HL-60 (cell line): ENCODE data around the gene PSMD1.

Experiments
- DNase-seq, 2 experiments: peaks; one replicate each; pipeline ENCODE4 v3.0.0-alpha.2; 2010 to 2020; ENCODE audit warnings: low read depth in 1 of 2, low spot score in 1 of 2
- H3K27ac ChIP-seq: fragments of 250-450 bp; sonication (Bioruptor Pico); replicated peaks from 2 replicates; pipeline ENCODE4 v1.5.1; 2020; ENCODE audit warnings: mild to moderate bottlenecking, moderate library complexity
- H3K27me3 ChIP-seq: fragments of 250-450 bp; sonication (Bioruptor Pico); 2 replicates; pipeline ENCODE4 v1.5.1; 2021; ENCODE audit warnings: mild to moderate bottlenecking, moderate library complexity; ENCODE audit not compliant: insufficient read depth, poor library complexity, severe bottlenecking
- H3K4me3 ChIP-seq: replicated peaks from 2 replicates; pipeline ENCODE4 v1.5.1; 2011; ENCODE audit warnings: mild to moderate bottlenecking, control low read depth, low read length; ENCODE audit not compliant: insufficient read depth
- CTCF ChIP-seq: IDR thresholded peaks from one replicate; pipeline ENCODE4 v1.5.1; 2011; ENCODE audit warnings: low read length, control low read depth, inconsistent platforms; ENCODE audit not compliant: insufficient read depth
- GABPA ChIP-seq: IDR thresholded peaks from 2 replicates; pipeline ENCODE4 v1.6.1; 2012; ENCODE audit warnings: low read depth
- POLR2AphosphoS5 ChIP-seq: IDR thresholded peaks from 2 replicates; pipeline ENCODE4 v1.6.1; 2012; ENCODE audit warnings: low read depth
- REST ChIP-seq: IDR thresholded peaks from 2 replicates; pipeline ENCODE4 v1.6.1; 2012; ENCODE audit warnings: low read depth; ENCODE audit not compliant: insufficient replicate concordance
- SPI1 ChIP-seq: IDR thresholded peaks from 2 replicates; pipeline ENCODE4 v1.6.1; 2012; ENCODE audit warnings: low read depth, mild to moderate bottlenecking, borderline replicate concordance

The PSMD1 gene

GRCh38 chr2:231146665-231147064, 90.0 kb downstream of the PSMD1 start:
- Histone ChIP-seq H3K4me3 (no peak overlapping the region), H3K27me3 (no peaks in the 10 kb centered on the region), H3K27ac (no peak overlapping the region)
- TF ChIP-seq SPI1 = no peak
- no peak for TF ChIP-seq POLR2AphosphoS5
- TF ChIP-seq REST = no peak
- no peak for TF ChIP-seq GABPA
- no peak for TF ChIP-seq CTCF
- no peak for DNase-seq

GRCh38 chr2:231152800-231153557, 96.3 kb downstream of the PSMD1 start:
- Histone ChIP-seq H3K27ac (no peak overlapping the region), H3K4me3 (no peak overlapping the region), H3K27me3 (no peaks in the 10 kb centered on the region)
- no peak for DNase-seq
- no peak for TF ChIP-seq POLR2AphosphoS5
- no peak for TF ChIP-seq GABPA
- TF ChIP-seq REST = no peak
- TF ChIP-seq CTCF = no peak
- TF ChIP-seq SPI1 = no peak

GRCh38 chr2:231159306-231159705, 102.6 kb downstream of the PSMD1 start:
- no peaks in the 10 kb centered on the region for H3K27me3 ChIP-seq
- no peak for TF ChIP-seq CTCF
- TF ChIP-seq GABPA = no peak
- no peak for TF ChIP-seq POLR2AphosphoS5
- TF ChIP-seq REST = no peak
- TF ChIP-seq SPI1 = no peak
- no peak overlapping the region for H3K27ac ChIP-seq
- no peak for DNase-seq
- no peak overlapping the region for H3K4me3 ChIP-seq
